ENCODE results near the gene PRPF40A. TPM values are rescaled to one million over a fixed set of nuclear protein-coding genes. Genes with fewer than 3 reads are reported as not detected.
"Not testable (repeated sequence)": the region's sequence is repeated elsewhere in the genome, so short reads cannot be mapped to it uniquely, and the experiment has no call there.

PRPF40A gene
- polyA plus RNA-seq (2012; ENCODE audit: missing spikeins) = 94.6 TPM

- TF ChIP-seq TAF1 (IDR thresholded peaks at IDR 0.05; ENCODE audit: borderline replicate concordance, low read depth, low read length) = peak; percentile 74
- TF ChIP-seq POLR2A (IDR thresholded peaks at IDR 0.05; ENCODE audit: low read depth, low read length) = peak; percentile 85
- peak; percentile 78 for TF ChIP-seq POLR2AphosphoS5 (IDR thresholded peaks at IDR 0.05; ENCODE audit: low read depth, low read length)
- DNase-seq (ENCODE audit: insufficient read length) = peak; percentile 78
- peak; percentile 99 for FAIRE-seq
Observed at GRCh38 chr2:152717228-152718075, at the start of gene PRPF40A. Gene PRPF40A (minus strand): TSS chr2:152717461. CDS start chr2:152717439, 22 bp downstream.

- DNase-seq (ENCODE audit: insufficient read length) = no peak
- no peak for FAIRE-seq
- no peak for TF ChIP-seq TAF1 (IDR thresholded peaks at IDR 0.05; ENCODE audit: borderline replicate concordance, low read depth, low read length)
- no peak for TF ChIP-seq POLR2AphosphoS5 (IDR thresholded peaks at IDR 0.05; ENCODE audit: low read depth, low read length)
- TF ChIP-seq POLR2A (IDR thresholded peaks at IDR 0.05; ENCODE audit: low read depth, low read length) = no peak
Observed at GRCh38 chr2:152766928-152767327, 49.7 kb upstream of the PRPF40A start.

- peak; percentile 44 for FAIRE-seq
- DNase-seq (ENCODE audit: insufficient read length) = no peak
- TF ChIP-seq POLR2AphosphoS5 (IDR thresholded peaks at IDR 0.05; ENCODE audit: low read depth, low read length) = no peak
- TF ChIP-seq TAF1 (IDR thresholded peaks at IDR 0.05; ENCODE audit: borderline replicate concordance, low read depth, low read length) = no peak
- TF ChIP-seq POLR2A (IDR thresholded peaks at IDR 0.05; ENCODE audit: low read depth, low read length) = no peak
Observed at GRCh38 chr2:152763651-152764050, 46.4 kb upstream of the PRPF40A start.

GRCh38 chr2:152763208-152763607, 45.9 kb upstream of the PRPF40A start:
- DNase-seq (ENCODE audit: insufficient read length); FAIRE-seq: not testable (repeated sequence)

- no peak for FAIRE-seq
- DNase-seq (ENCODE audit: insufficient read length) = no peak
- TF ChIP-seq POLR2AphosphoS5 (IDR thresholded peaks at IDR 0.05; ENCODE audit: low read depth, low read length) (no peak), POLR2A (IDR thresholded peaks at IDR 0.05; ENCODE audit: low read depth, low read length) (no peak), TAF1 (IDR thresholded peaks at IDR 0.05; ENCODE audit: borderline replicate concordance, low read depth, low read length) (no peak)
Observed at GRCh38 chr2:152762202-152762601, 44.9 kb upstream of the PRPF40A start.

GRCh38 chr2:152761214-152761613, 44.0 kb upstream of the PRPF40A start:
- TF ChIP-seq POLR2AphosphoS5 (IDR thresholded peaks at IDR 0.05; ENCODE audit: low read depth, low read length) (no peak), POLR2A (IDR thresholded peaks at IDR 0.05; ENCODE audit: low read depth, low read length) (no peak)
- DNase-seq (ENCODE audit: insufficient read length) = no peak
- no peak for FAIRE-seq

GRCh38 chr2:152759290-152760072, 42.2 kb upstream of the PRPF40A start:
- TF ChIP-seq POLR2AphosphoS5 (IDR thresholded peaks at IDR 0.05; ENCODE audit: low read depth, low read length) = no peak
- TF ChIP-seq POLR2A (IDR thresholded peaks at IDR 0.05; ENCODE audit: low read depth, low read length) = no peak
- no peak for TF ChIP-seq TAF1 (IDR thresholded peaks at IDR 0.05; ENCODE audit: borderline replicate concordance, low read depth, low read length)
- FAIRE-seq = peak; percentile 79
- no peak for DNase-seq (ENCODE audit: insufficient read length)

GRCh38 chr2:152755029-152755428, 37.8 kb upstream of the PRPF40A start:
- no peak for FAIRE-seq

GRCh38 chr2:152747751-152748150, 30.5 kb upstream of the PRPF40A start:
- not testable (repeated sequence) for FAIRE-seq; DNase-seq (ENCODE audit: insufficient read length)

More at GRCh38 chr2:152755029-152755428, 37.8 kb upstream of the PRPF40A start:
- no peak for DNase-seq (ENCODE audit: insufficient read length)
- TF ChIP-seq POLR2AphosphoS5 (IDR thresholded peaks at IDR 0.05; ENCODE audit: low read depth, low read length) (no peak), TAF1 (IDR thresholded peaks at IDR 0.05; ENCODE audit: borderline replicate concordance, low read depth, low read length) (no peak), POLR2A (IDR thresholded peaks at IDR 0.05; ENCODE audit: low read depth, low read length) (no peak)

GRCh38 chr2:152743002-152743401, 25.7 kb upstream of the PRPF40A start:
- TF ChIP-seq POLR2AphosphoS5 (IDR thresholded peaks at IDR 0.05; ENCODE audit: low read depth, low read length) = no peak
- DNase-seq (ENCODE audit: insufficient read length) = no peak
- FAIRE-seq = peak; percentile 72

GRCh38 chr2:152740743-152741328, 23.6 kb upstream of the PRPF40A start:
- no peak for DNase-seq (ENCODE audit: insufficient read length)
- peak; percentile 82 for FAIRE-seq
- TF ChIP-seq TAF1 (IDR thresholded peaks at IDR 0.05; ENCODE audit: borderline replicate concordance, low read depth, low read length) (no peak), POLR2A (IDR thresholded peaks at IDR 0.05; ENCODE audit: low read depth, low read length) (no peak), POLR2AphosphoS5 (IDR thresholded peaks at IDR 0.05; ENCODE audit: low read depth, low read length) (no peak)

- not testable (repeated sequence) for DNase-seq (ENCODE audit: insufficient read length); FAIRE-seq
Observed at GRCh38 chr2:152739705-152740104, 22.4 kb upstream of the PRPF40A start.

Data from GM12892 (cell line).